IMR-90 (cell line): ENCODE data around the gene ADCY1.

ENCODE experiments used
- CEBPB ChIP-seq: IDR thresholded peaks from 2 replicates; pipeline ENCODE4 v1.6.1; 2012; ENCODE audit warnings: low read depth, low read length, improper control_type of control experiment
- CHD1 ChIP-seq: IDR thresholded peaks from 2 replicates; pipeline ENCODE4 v1.6.1; 2012; ENCODE audit warnings: low read depth, low read length, improper control_type of control experiment
- FOS ChIP-seq: fragments of 150-350 bp; IDR thresholded peaks from 2 replicates; pipeline ENCODE4 v1.6.1; 2016; ENCODE audit warnings: low read depth, low read length
- MAFK ChIP-seq: IDR thresholded peaks from 2 replicates; pipeline ENCODE4 v1.6.1; 2012; ENCODE audit warnings: low read depth, low read length, improper control_type of control experiment
- MXI1 ChIP-seq: IDR thresholded peaks from 2 replicates; pipeline ENCODE4 v1.6.1; 2012; ENCODE audit warnings: low read depth, mild to moderate bottlenecking, low read length, moderate library complexity, borderline replicate concordance
- POLR2A ChIP-seq: IDR thresholded peaks from 2 replicates; pipeline ENCODE4 v1.6.1; 2012; ENCODE audit warnings: mild to moderate bottlenecking, low read depth, low read length
- RAD21 ChIP-seq: IDR thresholded peaks from 2 replicates; pipeline ENCODE4 v1.6.1; 2012; ENCODE audit warnings: low read length, improper control_type of control experiment
- TF ChIP-seq, protein P1 (sequence below): conservative IDR thresholded peaks from 2 replicates; pipeline ENCODE4 v1.5.1; 2012; ENCODE audit warnings: mild to moderate bottlenecking, low read depth, low read length, improper control_type of control experiment
- TF ChIP-seq, protein P2 (sequence below): fragments of 150-350 bp; IDR thresholded peaks from 2 replicates; pipeline ENCODE4 v1.6.1; 2016; ENCODE audit warnings: low read depth, mild to moderate bottlenecking, low read length, moderate library complexity, borderline replicate concordance

- no peak for TF ChIP-seq MXI1
- TF ChIP-seq, protein P1, sequence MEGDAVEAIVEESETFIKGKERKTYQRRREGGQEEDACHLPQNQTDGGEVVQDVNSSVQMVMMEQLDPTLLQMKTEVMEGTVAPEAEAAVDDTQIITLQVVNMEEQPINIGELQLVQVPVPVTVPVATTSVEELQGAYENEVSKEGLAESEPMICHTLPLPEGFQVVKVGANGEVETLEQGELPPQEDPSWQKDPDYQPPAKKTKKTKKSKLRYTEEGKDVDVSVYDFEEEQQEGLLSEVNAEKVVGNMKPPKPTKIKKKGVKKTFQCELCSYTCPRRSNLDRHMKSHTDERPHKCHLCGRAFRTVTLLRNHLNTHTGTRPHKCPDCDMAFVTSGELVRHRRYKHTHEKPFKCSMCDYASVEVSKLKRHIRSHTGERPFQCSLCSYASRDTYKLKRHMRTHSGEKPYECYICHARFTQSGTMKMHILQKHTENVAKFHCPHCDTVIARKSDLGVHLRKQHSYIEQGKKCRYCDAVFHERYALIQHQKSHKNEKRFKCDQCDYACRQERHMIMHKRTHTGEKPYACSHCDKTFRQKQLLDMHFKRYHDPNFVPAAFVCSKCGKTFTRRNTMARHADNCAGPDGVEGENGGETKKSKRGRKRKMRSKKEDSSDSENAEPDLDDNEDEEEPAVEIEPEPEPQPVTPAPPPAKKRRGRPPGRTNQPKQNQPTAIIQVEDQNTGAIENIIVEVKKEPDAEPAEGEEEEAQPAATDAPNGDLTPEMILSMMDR, result no peak
- no peak for TF ChIP-seq MAFK
- TF ChIP-seq, protein P2, sequence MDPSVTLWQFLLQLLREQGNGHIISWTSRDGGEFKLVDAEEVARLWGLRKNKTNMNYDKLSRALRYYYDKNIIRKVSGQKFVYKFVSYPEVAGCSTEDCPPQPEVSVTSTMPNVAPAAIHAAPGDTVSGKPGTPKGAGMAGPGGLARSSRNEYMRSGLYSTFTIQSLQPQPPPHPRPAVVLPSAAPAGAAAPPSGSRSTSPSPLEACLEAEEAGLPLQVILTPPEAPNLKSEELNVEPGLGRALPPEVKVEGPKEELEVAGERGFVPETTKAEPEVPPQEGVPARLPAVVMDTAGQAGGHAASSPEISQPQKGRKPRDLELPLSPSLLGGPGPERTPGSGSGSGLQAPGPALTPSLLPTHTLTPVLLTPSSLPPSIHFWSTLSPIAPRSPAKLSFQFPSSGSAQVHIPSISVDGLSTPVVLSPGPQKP, result no peak
- TF ChIP-seq POLR2A, result no peak
- TF ChIP-seq CHD1, result no peak
- TF ChIP-seq RAD21, result no peak
- no peak for TF ChIP-seq FOS
- no peak for TF ChIP-seq CEBPB
Measured at GRCh38 chr7:45662540-45663166, 88.5 kb downstream of the ADCY1 start.
